ENCODE results near the gene CKS1B.

- no peak for TF ChIP-seq CTCF (IDR thresholded peaks at IDR 0.05)
- no peak for TF ChIP-seq JUN (CRISPR knock-in tag; IDR thresholded peaks at IDR 0.05)
- no peak for TF ChIP-seq ZBTB21 (CRISPR knock-in tag; IDR thresholded peaks at IDR 0.05; ENCODE audit: borderline replicate concordance)
- TF ChIP-seq KAT7 (CRISPR knock-in tag; IDR thresholded peaks at IDR 0.05; ENCODE audit: borderline replicate concordance): no peak
- no peak for TF ChIP-seq NR2C2 (CRISPR knock-in tag; IDR thresholded peaks at IDR 0.05)
- no peak for TF ChIP-seq TP53 (CRISPR knock-in tag; IDR thresholded peaks at IDR 0.05)
- no peak for TF ChIP-seq ATF2 (CRISPR knock-in tag; IDR thresholded peaks at IDR 0.05; ENCODE audit: borderline replicate concordance, low read depth)
- TF ChIP-seq MAX (CRISPR knock-in tag; IDR thresholded peaks at IDR 0.05): no peak; the same call in 1 of the 2 replicates
- no peak for TF ChIP-seq PREB (CRISPR knock-in tag; IDR thresholded peaks at IDR 0.05; ENCODE audit: borderline replicate concordance)
- no peak for TF ChIP-seq ZNF232 (CRISPR knock-in tag; IDR thresholded peaks at IDR 0.05)
Measured at GRCh38 chr1:154970631-154971340, 3.7 kb upstream of the CKS1B start, which contains the start of gene SHC1.
